GF-D8 (cell line): Measurements from ENCODE around the gene PNPLA7.

ENCODE experiments used
- DNase-seq: peaks from one replicate; lab custom pipeline; 2025; lab: John Stamatoyannopoulos, UW

PNPLA7 gene

DNA sequence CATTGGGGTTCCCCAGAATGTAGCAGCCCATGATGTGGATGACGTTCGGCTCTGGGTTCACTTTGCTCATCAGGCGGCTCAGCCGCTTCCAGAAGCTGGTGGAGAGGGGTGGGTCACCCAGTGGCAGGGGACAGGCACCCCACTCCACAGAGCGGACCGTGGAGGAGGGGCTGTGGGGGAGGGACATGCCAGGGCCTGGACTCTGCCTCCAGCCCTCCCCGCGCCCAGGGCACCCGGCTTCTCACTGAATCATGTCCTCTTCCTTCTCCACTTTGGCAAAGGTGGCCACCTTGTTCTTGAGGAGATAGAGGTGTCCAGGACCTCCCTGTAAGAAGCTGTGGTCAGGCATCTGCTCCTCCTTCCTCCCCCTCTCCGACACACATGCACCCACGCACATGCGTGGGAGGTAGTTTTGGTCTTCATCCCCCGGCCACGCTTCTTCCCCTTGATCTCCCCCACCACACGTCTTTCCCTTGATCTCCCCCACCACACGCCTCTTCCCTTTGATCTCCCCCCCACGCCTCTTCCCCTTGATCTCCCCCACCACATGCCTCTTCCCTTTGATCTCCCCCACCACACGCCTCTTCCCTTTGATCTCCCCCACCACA is 100.2 kb downstream of the PNPLA7 start:
- no peak for DNase-seq

DNA sequence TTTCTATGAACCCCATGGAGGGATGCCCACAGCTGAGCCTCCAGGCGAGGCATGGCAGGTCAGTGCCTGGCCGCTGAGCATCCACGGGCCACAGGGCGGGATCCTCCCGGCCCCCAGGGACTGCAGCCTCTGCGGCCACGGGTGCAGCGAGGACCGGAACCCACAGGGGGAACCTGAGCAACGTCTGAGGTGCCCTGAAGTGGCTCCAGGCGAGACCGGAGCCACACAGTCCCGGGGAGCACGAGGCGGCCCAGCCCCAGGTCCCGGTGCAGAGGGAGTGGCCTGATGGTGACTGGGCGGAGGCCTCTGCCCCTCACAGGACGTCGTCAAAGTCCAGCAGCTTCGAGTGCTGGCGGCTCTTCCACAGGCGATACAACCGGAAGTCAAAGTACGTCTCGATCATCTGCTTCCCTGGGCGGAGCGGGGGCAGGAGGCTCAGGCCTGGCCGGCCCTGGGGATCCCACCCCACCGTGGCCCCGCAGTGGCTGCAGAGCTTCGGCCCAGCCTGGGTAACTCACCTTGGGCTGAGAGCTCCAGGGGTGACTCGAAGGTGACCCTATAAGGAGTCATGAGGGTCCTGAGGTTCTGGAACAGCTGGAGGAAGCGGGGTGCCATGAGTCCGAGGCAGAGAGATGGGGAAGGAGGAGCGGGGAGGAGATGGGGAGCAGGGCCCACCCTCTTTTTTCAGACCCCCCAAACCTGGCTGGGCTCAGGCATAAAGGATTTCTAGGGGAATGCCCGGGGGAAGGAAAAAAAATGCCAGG is 100.9 kb downstream of the PNPLA7 start:
- DNase-seq, result no peak

DNA sequence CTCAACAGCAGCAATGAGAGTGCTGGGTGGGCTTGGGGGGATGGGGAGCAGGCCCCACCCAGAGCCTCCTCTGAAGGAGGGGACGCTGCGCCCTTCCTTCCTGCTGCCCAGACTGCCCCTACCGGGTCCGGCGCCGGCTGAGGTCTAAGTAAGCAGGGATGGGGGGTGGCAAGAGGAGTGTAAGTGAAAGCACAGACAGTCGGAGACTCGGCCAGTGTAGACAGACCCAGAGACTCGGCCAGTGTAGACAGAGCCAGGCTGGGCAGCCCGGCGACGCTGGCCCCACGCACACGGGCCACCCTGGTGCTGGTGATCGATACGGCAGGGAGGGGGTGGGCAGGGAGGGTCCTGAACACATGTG is 101.6 kb downstream of the PNPLA7 start:
- DNase-seq, result no peak

DNA sequence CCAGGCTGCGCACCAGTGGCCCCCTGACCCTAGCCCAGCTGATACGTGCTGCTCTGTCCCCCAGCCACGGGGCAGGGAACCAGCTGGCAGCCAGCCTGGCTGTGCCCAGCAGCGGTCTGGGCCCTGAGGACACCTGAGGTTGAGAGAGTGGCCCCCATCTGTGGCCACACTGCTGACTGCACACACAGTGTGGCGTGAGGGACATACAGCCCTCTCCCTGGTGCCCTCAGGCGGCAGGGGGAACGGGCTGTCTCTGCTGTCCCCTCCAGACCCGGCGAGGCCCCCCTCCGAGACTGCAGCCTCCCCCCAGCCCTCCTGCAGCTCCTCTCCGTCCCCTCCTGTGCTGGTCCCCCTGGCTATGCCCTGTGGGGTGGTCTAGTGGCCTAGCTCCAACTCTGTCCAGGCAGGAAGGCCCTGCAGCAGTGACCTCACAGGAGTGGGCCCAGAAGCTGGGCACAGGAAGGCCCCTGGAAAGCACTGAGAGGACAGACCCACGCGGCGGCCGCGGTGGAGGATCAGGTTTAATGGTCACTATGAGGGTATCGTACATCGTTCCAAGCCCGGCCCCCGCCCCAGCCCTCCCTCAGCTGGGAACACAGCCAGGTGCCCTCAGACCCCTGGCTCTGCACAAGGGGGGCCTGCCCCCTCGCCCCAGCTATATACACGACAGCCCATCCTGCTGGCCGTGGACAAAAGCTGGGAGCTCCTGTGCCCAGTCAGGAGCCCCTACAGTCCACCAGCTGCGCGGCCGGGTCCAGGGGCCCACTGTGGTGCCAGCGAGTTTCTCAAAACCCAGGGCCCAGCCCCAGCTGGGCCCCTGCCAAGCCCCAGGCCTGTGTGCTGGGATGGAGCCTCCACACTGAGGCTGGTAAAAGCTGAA is 102.2 kb downstream of the PNPLA7 start:
- no peak for DNase-seq

DNA sequence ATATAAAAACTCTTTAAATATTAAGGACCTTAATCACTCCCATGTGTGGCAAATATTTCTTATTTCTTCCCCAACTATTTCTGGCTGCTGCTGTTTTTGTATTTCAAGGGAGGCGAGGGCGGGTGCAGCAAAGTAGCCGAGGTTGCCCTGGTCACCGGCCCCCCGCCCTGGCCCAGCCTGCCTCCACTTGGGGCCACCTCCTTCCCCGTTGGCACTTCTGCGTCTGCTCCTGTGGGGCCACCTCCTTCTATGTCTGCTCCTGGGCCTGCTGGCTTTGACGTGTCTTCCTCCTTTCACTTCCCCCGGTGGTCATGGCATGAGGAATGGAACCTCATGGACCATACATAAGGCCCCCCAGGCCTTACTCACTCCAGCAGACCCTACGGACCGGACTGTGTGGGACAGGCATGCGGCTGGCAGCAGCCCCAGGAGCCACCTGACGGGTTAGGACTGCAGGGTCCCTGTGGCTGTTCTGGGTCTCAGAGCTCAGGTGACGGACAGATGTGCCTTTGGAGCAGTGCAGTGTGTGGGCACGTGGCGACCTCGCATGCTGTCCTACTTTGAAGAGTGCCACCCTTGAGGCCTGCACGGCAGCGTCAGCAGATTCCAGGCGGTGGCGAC is 103.2 kb downstream of the PNPLA7 start:
- no peak for DNase-seq

DNA sequence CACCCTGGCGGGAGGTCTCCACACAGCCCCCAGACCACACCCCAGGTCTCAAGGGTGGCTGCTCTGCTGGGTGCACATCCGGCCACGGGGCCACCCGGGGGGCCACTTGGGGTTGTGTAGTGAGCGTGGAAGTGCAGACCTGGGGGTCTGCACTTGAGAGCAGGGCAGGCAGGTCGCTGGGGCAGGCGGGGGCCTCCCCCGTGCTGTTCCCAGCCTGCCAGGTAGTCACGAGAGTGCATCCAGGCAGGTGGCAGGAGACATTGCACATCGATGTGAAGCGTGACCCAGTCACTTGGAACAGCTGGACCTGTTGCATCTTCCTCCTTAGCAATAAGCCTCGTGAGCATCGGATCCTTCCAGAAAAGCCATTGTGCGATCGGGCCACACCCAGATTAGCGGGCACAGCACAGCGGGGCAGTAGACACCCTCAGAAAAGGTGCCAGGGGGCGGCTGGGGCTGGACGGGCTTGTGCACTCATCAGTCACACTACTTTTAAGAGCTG is 104.2 kb downstream of the PNPLA7 start:
- DNase-seq, result no peak

DNA sequence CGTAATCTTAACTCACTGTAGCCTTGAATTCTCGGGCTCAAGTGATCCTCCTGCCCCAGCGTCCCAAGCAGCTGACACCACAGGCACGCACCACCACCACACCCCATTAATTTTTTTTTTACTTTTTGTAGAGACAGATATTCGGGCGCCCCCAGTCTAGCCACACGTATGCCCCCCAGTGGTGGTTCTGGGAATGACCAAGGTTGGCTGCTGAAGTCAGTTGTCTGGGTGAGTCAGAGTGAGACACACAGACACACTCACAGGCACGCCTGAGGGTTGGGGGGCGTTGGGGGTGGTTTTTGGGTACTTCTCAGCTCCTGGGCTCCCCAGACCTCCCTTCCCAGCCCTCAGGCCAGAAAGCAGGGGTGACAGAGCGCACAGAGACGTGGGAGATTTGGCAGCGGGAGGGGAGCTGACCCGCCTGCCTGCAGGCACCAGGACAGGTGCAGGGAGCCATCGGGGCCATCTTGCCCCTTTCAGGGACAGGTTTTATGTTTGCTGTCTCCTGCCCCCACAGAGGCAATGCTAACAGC is 104.9 kb downstream of the PNPLA7 start:
- DNase-seq, result no peak

DNA sequence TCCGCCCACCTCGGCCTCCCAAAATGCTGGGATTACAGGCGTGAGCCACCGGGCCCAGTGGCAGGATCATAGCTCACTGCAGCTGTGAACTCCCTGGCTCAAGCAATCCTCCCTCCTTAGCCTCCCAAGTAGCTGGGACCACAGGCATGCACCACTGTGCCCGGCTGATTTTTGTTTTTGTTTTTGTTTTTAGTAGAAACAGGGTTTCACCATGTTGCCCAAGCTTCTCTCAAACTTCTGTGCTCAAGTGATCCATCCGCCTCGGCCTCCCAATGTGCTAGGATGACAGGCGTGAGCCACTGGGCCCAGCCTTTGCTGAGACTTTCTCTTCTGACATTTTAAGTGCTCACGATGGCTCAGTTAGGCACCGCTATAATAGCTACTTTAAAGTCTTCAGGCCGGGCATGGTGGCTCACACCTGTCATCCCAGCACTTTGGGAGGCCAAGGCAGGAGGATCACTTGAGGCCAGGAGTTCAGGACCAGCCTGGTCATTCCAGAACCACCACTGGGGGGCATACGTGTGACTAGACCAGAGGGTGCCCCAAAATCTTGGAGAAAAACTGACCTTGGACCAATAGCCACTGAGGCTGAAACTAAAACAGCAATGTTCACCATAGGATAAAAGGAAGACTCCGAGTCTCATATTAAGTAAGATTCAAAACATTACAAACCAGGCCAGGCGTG is 106.0 kb downstream of the PNPLA7 start:
- no peak for DNase-seq

DNA sequence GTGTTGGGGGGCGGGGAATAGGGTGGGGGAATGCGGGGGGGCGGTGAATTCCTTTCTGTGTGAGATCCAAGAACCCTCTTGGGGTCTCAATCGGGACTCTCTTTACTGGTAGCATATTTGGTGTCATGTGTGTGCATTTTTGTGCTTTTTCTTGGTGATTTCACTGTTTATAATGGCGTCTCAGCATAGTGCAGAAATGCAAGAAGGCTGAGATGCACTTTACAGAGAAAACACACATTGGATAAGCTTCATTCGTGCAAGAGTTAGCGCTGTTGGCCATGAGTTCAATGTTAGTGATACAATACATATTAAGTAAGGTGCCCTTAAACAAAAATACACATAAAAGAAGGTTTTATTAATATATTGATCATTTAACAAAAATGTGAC is 108.3 kb downstream of the PNPLA7 start:
- no peak for DNase-seq

DNA sequence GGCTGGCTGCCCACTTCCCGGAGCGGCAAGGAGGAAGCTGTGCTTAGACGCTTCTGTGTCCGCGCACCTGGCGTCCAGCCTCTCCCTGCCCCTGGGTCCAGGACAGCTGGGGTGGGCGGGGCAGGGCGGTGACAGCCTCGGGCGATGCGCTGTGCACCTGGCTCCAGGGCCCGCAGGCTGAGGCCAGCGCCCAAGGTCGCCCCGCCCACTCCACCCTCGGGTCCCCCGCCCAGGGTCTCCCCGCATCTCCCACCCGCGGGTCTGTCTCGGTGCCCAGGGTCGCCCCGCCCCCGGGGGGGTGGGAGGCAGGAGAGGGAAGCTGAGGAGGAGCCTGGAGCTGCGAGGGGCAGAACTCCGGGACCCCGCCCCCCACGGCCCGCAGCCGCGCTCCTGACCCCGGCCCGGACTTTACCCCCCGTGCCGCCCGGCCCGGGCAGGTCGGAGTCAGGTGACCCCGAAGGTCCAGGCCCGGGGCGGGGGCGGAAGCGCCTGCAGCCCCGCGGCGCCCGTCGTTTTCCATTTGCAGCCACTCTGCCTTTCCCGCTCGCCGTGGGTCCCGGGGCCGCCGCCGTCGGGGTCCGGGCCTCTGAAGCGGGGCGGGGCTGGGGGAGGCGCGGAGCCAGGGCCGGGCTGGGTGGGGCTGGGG is 108.8 kb downstream of the PNPLA7 start, which contains the start of gene ENTPD8:
Gene ENTPD8, minus strand, starts transcription at position 69 of the 646 bp plus-strand sequence. CDS start 3,072 bp downstream, outside the sequence.
- DNase-seq, result no peak

DNA sequence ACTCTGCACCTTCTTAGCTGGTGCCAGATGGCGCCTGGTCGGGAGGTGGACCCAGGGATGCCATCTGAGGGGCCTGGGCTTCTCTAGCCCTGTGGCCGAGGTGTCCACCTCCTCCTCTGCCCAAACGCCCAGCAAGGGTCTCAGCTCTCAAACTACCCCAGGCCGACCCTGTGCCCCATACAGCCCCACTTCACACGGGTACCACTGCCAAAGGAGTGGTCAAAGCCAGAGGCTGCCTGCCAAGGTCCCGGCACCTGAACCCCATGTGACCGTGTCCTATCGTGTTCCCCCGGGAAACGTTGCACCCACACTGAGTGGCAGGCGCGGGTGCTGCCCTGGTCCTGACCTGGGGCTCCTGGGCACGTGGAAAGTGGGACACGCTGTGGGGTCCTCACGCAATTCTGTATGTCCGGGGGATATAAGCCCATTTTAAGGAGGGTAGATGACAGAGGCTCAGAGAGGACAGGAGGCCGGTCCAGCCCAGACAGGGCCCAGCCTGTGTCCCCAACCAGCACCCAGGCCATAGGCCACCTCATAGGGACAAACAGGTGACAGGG is 111.0 kb downstream of the PNPLA7 start:
- DNase-seq, result no peak

DNA sequence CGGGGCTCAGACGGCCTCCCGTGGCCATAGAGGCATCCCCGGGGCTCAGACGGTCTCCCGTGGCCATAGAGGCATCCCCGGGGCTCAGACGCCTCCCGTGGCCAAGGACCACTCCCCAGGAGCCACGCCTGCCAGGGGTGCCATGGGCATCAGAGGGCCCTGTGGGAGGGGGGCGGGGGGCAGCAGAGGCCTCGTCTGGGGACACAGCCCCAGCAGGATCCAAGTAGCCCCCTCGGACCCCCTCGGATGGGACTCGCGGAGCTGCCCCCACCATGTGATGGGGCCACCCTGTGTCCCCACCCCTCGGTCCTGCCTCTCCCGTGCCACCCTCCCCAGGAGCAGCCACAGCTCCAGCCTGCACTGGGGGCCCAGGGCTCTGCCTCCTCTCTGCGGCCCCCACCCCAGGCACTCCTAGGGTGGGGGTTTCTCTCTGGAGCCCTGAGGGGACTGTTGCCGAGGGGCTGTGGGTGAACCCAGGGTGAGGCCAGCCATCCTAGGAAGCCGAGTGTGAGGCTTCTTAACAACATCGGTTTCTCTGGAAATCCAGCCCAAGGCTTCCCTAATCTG is 111.5 kb downstream of the PNPLA7 start:
- no peak for DNase-seq

DNA sequence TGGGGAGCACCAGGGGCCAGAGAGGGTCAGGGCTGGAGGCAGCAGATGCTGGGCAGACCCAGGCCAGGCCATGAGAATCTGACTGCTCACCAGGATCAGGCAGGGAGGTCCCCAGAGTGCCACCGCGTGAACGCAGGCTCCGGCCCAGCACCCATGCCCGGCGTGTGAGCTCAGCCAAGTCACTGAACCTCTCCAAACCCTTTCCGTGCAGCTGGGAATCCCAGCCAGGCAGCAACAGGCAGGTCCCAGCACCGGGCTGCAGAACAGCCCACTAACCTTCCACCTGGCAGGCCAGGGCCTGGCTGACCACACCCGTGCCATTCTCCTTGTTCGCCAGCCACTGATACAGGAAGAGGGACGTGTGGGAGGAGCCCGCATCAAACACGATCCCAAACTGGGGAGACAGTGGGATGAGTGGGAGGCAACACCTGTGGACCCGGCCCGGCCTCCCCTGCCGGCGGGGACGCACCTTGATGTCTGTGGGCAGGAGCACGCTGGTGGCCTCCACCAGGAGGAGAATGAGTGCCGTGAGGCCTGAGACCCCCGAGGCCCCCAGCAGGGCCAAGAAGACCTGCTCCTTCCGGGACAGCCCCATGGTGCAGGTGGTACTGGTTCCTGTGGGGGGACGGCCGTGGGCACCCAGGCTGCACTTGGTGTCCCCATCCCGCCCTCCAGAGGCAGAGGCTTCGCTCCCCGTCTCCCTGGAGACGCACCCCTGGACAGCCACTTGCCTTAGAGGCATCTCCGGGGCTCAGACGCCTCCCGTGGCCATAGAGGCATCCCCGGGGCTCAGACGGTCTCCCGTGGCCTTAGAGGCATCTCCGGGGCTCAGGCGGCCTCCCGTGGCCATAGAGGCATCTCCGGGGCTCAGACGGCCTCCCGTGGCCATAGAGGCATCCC is 112.3 kb downstream of the PNPLA7 start:
- no peak for DNase-seq

DNA sequence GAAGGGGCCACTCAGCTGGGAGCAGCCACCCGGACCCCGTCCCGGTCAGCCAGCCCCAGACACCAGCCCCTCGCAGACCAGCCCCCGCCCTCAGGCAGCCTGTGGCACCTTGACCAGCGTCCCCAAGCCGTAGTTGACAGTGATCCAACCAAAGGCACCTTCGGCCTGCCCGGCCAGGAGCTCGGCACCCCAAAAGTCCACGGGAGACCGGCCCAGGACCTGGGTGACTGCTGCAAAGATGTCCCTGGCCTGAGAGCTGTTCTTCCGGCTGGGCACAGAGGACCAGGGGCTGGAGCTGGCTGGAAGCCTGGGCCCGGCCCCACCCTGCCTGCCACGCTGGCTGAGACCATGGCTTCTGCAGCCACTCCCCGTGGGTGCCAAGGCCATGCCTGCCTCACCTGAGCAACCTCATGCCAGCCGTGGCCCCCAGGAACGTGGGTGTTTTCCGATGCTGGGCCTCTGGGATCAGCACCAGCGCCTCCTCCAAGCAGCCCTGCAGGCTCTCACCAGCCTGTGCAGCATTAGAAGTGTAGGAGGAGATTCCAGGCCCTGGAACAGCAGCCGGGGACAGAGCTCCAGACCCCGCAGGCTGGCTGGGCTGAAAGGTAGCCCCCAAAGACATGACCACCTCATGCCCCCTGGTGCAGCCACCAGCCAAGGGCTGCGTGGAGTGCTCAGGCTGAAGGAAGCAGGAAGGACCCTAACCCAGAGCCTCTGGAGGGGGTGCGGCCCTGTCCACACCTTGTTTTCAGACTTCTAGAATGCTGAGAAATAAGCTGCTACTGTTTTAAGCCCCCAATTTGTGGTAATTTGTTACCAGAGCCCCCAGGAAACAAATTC is 113.2 kb downstream of the PNPLA7 start:
- DNase-seq, result no peak

DNA sequence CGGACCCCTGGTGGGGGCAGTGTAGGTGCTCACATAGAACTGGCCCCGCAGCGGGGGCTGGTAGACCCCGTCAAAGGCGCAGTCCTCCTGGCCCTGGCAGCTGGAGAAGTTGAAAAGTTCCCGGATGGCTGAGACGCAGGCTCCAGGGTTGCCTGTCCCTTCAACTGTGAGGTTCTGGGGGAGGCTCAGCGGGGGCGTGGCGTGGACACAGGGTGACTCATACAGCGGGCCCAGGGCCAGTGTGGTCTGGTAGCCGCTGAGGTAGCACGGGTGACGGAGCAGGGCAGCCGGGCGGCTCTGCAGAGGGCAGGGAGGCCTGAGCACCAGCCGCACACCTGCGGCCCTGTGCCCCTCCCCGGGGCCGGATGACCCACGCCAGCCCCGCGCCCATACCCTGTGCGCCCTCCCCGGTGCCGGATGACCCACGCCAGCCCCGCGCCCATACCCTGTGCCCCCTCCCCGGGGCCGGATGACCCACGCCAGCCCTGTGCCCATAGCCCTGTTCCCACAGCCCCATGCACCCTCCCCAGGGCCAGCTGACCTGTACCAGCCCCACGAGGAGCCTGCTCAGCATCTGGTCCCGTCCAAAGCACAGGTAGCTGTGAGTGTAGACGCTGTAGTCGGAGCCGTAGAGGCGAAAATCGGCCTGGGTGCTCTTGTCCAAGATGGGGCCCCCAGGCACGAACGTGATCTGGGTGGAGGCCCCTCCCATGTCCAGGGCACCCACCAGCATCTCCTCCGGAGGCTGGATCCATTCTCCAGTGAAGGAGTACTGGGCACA is 114.0 kb downstream of the PNPLA7 start:
- no peak for DNase-seq

DNA sequence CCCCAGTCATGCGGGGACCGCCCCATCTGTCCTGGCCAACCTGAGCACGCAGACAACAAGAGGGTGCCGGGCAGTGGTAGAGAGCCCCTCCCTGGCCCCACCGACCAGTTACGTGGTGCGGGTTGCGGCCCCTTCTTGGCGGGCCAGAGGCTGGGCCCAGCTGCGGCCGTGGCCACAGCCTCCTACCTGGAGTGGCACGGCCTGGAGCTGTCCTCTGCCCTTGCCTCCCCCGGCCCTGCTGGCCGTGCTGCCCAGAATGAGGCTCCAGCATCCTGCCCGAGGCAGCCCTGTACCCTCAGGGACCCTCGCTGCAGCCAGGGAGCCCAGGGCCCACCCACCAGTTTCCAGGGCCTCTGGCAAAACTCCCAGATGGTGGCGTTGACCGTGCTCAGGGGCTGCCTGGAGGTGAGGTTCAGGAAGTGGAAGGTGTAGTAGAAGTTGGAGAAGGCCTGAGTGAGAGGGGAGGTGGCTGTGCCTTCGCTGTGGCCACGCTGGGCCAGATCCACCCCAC is 114.8 kb downstream of the PNPLA7 start:
- DNase-seq, result no peak
